HCT116 (cell line): ENCODE data around the gene CADPS2. TPM values are rescaled to one million over a fixed set of nuclear protein-coding genes. Genes with fewer than 3 reads are reported as not detected.

Experiments used
- ATAC-seq: fragments of 200-7000 bp; cut with Tn5 transposase; 2 replicates; pipeline ENCODE4 v1.9.1; 2020; ENCODE audit warnings: mild to moderate bottlenecking, moderate library complexity
- BruUV-seq: library from RNA; stranded (reverse); fragments of 400-500 nt; replicated peaks from 2 replicates; lab custom pipeline; 2021; lab: Mats Ljungman, UMichigan
- CTCF ChIA-PET: fragments of 300-600 bp; sonication (Branson Sonifier 250); formaldehyde crosslinking; loops from one replicate; lab custom pipeline; 2021; ENCODE audit warnings: antibody characterized with exemption; lab: Charles Lee
- POLR2A ChIA-PET: fragments of 300-600, 350-600 bp; sonication (Branson Sonifier 250); formaldehyde crosslinking; loops from one replicate; lab custom pipeline; 2021; ENCODE audit warnings: antibody characterized with exemption; lab: Charles Lee
- RAD21 ChIA-PET, 2 experiments: fragments of 300-600 bp; sonication (Branson Sonifier 250); formaldehyde crosslinking; loops; one replicate each; lab custom pipeline; 2023; ENCODE audit warnings: low total read pairs in 2 of 2; ENCODE audit not compliant: uncharacterized antibody in 2 of 2, unreplicated experiment in 2 of 2, low non-redundant PET in 1 of 2; lab: Charles Lee
- DNase-seq: peaks from one replicate; pipeline ENCODE4 v3.0.0-alpha.2; 2010; ENCODE audit warnings: low read depth, low spot score
- H2AFZ ChIP-seq: fragments of 200-600 bp; shearing (Covaris generic), sonication (generic); 2 replicates; pipeline ENCODE4 v1.6.1; 2017; ENCODE audit warnings: low read depth, mixed run types, mixed read lengths, antibody characterized with exemption, low read length; ENCODE audit not compliant: poor library complexity, severe bottlenecking
- H3K27ac ChIP-seq: 2 replicates; pipeline ENCODE4 v1.5.1; 2012; ENCODE audit warnings: low read depth, low read length
- H3K27me3 ChIP-seq: fragments of 200-600 bp; sonication (generic); 2 replicates; pipeline ENCODE4 v1.6.1; 2016; ENCODE audit warnings: mixed run types, low read length, mixed read lengths; ENCODE audit not compliant: insufficient read depth
- H3K36me3 ChIP-seq, 2 experiments: fragments of 200-500 bp in 1 of 2; fragments of 200-600 bp in 1 of 2; sonication (Bioruptor generic) in 1 of 2; sonication (generic) in 1 of 2; 2 replicates each; pipeline versions ENCODE4 v1.5.1 to v1.6.1; 2014 to 2016; ENCODE audit warnings: low read length in 2 of 2, inconsistent platforms in 1 of 2, mixed read lengths in 1 of 2, mixed run types in 1 of 2; ENCODE audit not compliant: insufficient read depth in 2 of 2, control insufficient read depth in 1 of 2
- H3K4me1 ChIP-seq, 2 experiments: fragments of 200-600 bp in 1 of 2; sonication (generic) in 1 of 2; 2 replicates each; pipeline versions ENCODE4 v1.5.1 to v1.6.1; 2012 to 2017; ENCODE audit warnings: low read length in 2 of 2, inconsistent platforms in 1 of 2, mild to moderate bottlenecking in 1 of 2, mixed read lengths in 1 of 2, mixed run types in 1 of 2, moderate library complexity in 1 of 2; ENCODE audit not compliant: insufficient read depth in 2 of 2, control insufficient read depth in 1 of 2
- H3K4me2 ChIP-seq: fragments of 200-600 bp; sonication (generic); 2 replicates; pipeline ENCODE4 v1.6.1; 2017; ENCODE audit warnings: mixed run types, low read length, mixed read lengths
- H3K4me3 ChIP-seq, 2 experiments: fragments of 200-600 bp in 1 of 2; sonication (generic) in 1 of 2; replicated peaks in 1 of 2; 2 replicates each; pipeline ENCODE4 v1.5.1; 2011 to 2016; ENCODE audit warnings: low read length in 2 of 2, control low read depth in 1 of 2, low read depth in 1 of 2, mild to moderate bottlenecking in 1 of 2, mixed read lengths in 1 of 2, mixed run types in 1 of 2
- H3K79me2 ChIP-seq: fragments of 200-600 bp; sonication (generic); 2 replicates; pipeline ENCODE4 v1.6.1; 2017; ENCODE audit warnings: mild to moderate bottlenecking, mixed run types, low read length, moderate library complexity, mixed read lengths; ENCODE audit not compliant: insufficient read depth
- H3K9ac ChIP-seq: fragments of 200-600 bp; sonication (generic); 2 replicates; pipeline ENCODE4 v1.6.1; 2016; ENCODE audit warnings: low read length, mixed read lengths
- H3K9me2 ChIP-seq: fragments of 200-600 bp; sonication (generic), shearing (Covaris generic); 2 replicates; pipeline ENCODE4 v1.6.1; 2017; ENCODE audit warnings: mixed run types, mild to moderate bottlenecking, moderate library complexity; ENCODE audit not compliant: insufficient read depth
- H3K9me3 ChIP-seq, 2 experiments: fragments of 200-500 bp in 1 of 2; fragments of 200-600 bp in 1 of 2; sonication (Bioruptor generic) in 1 of 2; sonication (generic) in 1 of 2; 2 replicates each; pipeline ENCODE4 v1.6.1; 2014 to 2017; ENCODE audit warnings: low read length in 2 of 2, mixed read lengths in 2 of 2, inconsistent platforms in 1 of 2, low read depth in 1 of 2, mild to moderate bottlenecking in 1 of 2, mixed run types in 1 of 2, moderate library complexity in 1 of 2; ENCODE audit not compliant: control insufficient read depth in 1 of 2, insufficient read depth in 1 of 2
- H4K20me1 ChIP-seq: fragments of 200-600 bp; sonication (generic), shearing (Covaris generic); 2 replicates; pipeline ENCODE4 v1.6.1; 2017; ENCODE audit warnings: mixed run types, mild to moderate bottlenecking, moderate library complexity; ENCODE audit not compliant: insufficient read depth
- ATF3 ChIP-seq: IDR thresholded peaks from 2 replicates; pipeline ENCODE4 v1.6.1; 2012
- CBX3 ChIP-seq: IDR thresholded peaks from 2 replicates; pipeline ENCODE4 v1.6.1; 2012; ENCODE audit warnings: low read depth
- EGR1 ChIP-seq: IDR thresholded peaks from 2 replicates; pipeline ENCODE4 v1.6.1; 2012; ENCODE audit warnings: low read depth
- EZH2phosphoT487 ChIP-seq: fragments of 200-600 bp; IDR thresholded peaks from 2 replicates; pipeline ENCODE4 v1.6.1; 2018; ENCODE audit warnings: antibody characterized with exemption, borderline replicate concordance
- JUND ChIP-seq: IDR thresholded peaks from 2 replicates; pipeline ENCODE4 v1.6.1; 2012
- POLR2A ChIP-seq: IDR thresholded peaks from 2 replicates; pipeline ENCODE4 v1.7.0; 2011; ENCODE audit warnings: borderline replicate concordance; ENCODE audit not compliant: insufficient read depth, insufficient read length; ENCODE audit errors: extremely low read depth
- SIN3A ChIP-seq: IDR thresholded peaks from 2 replicates; pipeline ENCODE4 v1.6.1; 2012; ENCODE audit warnings: low read depth
- SP1 ChIP-seq: IDR thresholded peaks from 2 replicates; pipeline ENCODE4 v1.6.1; 2012; ENCODE audit warnings: low read depth
- SRF ChIP-seq: IDR thresholded peaks from 2 replicates; pipeline ENCODE4 v1.6.1; 2012; ENCODE audit warnings: low read depth
- YY1 ChIP-seq: IDR thresholded peaks from 2 replicates; pipeline ENCODE4 v1.6.1; 2011; ENCODE audit warnings: low read length, low read depth, moderate library complexity, mild to moderate bottlenecking; ENCODE audit not compliant: insufficient replicate concordance; ENCODE audit errors: extremely low read depth
- ZFX ChIP-seq: fragments of 450-650 bp; IDR thresholded peaks from 2 replicates; pipeline ENCODE4 v1.6.1; 2017
- intact Hi-C: fragments of 100-400 bp; cut with micrococcal nuclease; formaldehyde crosslinking; loops from 2 replicates; pipeline ENCODE4 v1.10.0; 2022
- total RNA-seq: library from RNA; stranded (reverse); gene quantifications from one replicate; pipeline ENCODE4 v1.2.1, GENCODE V29; 2021; ENCODE audit not compliant: unreplicated experiment
- TF ChIP-seq, protein P1 (sequence below): IDR thresholded peaks from 2 replicates; pipeline ENCODE4 v1.6.1; 2012; ENCODE audit warnings: low read depth
- TF ChIP-seq, protein P2 (sequence below): IDR thresholded peaks from 2 replicates; pipeline ENCODE4 v1.6.1; 2012
- TF ChIP-seq, protein P3 (sequence below), 3 experiments: fragments of 200-600 bp in 1 of 3; sonication (generic) in 1 of 3; IDR thresholded peaks in 2 of 3; conservative IDR thresholded peaks in 1 of 3; 2 replicates each; pipeline ENCODE4 v1.5.1; 2012 to 2017; ENCODE audit warnings: low read depth in 2 of 3, low read length in 2 of 3, antibody characterized with exemption in 1 of 3, borderline replicate concordance in 1 of 3, control low read depth in 1 of 3, mild to moderate bottlenecking in 1 of 3, mixed read lengths in 1 of 3, mixed run types in 1 of 3, moderate library complexity in 1 of 3; ENCODE audit not compliant: insufficient read depth in 1 of 3
- TF ChIP-seq, protein P4 (sequence below): IDR thresholded peaks from 2 replicates; pipeline ENCODE4 v1.6.1; 2011; ENCODE audit warnings: mild to moderate bottlenecking, low read length, moderate library complexity; ENCODE audit not compliant: insufficient replicate concordance; ENCODE audit errors: extremely low read depth

The CADPS2 gene
- total RNA-seq, 1 experiment from 2014 or later = 7.5 TPM

DNA sequence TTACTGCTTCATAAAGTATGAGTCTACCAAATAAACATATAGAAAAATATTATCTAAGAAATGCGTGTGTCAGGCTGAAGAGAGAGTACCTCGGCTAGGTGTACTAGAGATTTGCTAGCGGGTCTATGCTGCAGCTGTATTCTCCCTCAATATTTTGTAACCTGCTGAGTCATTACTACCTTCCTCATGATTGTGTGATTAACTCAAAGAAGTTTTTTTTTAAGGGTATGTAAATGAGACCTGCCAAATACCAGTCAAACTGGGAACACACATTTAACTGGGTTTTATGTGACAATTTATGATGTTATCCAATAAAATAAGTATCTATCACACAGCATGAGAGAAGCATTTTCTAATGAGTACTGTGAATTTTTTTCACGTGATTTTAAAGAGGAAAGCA lies 367.8 kb downstream of the CADPS2 start (continued):
- TF ChIP-seq, protein P1, sequence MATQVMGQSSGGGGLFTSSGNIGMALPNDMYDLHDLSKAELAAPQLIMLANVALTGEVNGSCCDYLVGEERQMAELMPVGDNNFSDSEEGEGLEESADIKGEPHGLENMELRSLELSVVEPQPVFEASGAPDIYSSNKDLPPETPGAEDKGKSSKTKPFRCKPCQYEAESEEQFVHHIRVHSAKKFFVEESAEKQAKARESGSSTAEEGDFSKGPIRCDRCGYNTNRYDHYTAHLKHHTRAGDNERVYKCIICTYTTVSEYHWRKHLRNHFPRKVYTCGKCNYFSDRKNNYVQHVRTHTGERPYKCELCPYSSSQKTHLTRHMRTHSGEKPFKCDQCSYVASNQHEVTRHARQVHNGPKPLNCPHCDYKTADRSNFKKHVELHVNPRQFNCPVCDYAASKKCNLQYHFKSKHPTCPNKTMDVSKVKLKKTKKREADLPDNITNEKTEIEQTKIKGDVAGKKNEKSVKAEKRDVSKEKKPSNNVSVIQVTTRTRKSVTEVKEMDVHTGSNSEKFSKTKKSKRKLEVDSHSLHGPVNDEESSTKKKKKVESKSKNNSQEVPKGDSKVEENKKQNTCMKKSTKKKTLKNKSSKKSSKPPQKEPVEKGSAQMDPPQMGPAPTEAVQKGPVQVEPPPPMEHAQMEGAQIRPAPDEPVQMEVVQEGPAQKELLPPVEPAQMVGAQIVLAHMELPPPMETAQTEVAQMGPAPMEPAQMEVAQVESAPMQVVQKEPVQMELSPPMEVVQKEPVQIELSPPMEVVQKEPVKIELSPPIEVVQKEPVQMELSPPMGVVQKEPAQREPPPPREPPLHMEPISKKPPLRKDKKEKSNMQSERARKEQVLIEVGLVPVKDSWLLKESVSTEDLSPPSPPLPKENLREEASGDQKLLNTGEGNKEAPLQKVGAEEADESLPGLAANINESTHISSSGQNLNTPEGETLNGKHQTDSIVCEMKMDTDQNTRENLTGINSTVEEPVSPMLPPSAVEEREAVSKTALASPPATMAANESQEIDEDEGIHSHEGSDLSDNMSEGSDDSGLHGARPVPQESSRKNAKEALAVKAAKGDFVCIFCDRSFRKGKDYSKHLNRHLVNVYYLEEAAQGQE = no peak
- TF ChIP-seq, protein P2, sequence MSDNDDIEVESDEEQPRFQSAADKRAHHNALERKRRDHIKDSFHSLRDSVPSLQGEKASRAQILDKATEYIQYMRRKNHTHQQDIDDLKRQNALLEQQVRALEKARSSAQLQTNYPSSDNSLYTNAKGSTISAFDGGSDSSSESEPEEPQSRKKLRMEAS = no peak
- TF ChIP-seq CBX3 (no peak), ATF3 (no peak), SP1 (no peak), SIN3A (no peak), EZH2phosphoT487 (no peak)

GRCh38 chr7:122517576-122517975 lies 368.7 kb downstream of the CADPS2 start:
- Histone ChIP-seq H3K27ac (no peak overlapping the region), H3K9me2 (no peaks in the 10 kb centered on the region), H3K4me3 (no peak overlapping the region), H4K20me1 (no peaks in the 10 kb centered on the region), H3K79me2 (no peaks in the 10 kb centered on the region), H3K4me1 (no peaks in the 10 kb centered on the region), H3K9me3 (no peaks in the 10 kb centered on the region), H2AFZ (no peak overlapping the region), H3K9ac (no peak overlapping the region), H3K27me3 (no peaks in the 10 kb centered on the region), H3K36me3 (no peaks in the 10 kb centered on the region), H3K4me2 (no peak overlapping the region)
- BruUV-seq = no TSS peak
- CTCF ChIA-PET = no interaction called here
- DNase-seq (no peak), ATAC-seq (no peak)
- RAD21 ChIA-PET = no interaction called here
- intact Hi-C loops = no loop called here
- POLR2A ChIA-PET = no interaction called here
- TF ChIP-seq SP1 (no peak), SIN3A (no peak), EZH2phosphoT487 (no peak), POLR2A (no peak), EGR1 (no peak), ZFX (no peak), JUND (no peak), YY1 (no peak), SRF (no peak)
- TF ChIP-seq, protein P3, sequence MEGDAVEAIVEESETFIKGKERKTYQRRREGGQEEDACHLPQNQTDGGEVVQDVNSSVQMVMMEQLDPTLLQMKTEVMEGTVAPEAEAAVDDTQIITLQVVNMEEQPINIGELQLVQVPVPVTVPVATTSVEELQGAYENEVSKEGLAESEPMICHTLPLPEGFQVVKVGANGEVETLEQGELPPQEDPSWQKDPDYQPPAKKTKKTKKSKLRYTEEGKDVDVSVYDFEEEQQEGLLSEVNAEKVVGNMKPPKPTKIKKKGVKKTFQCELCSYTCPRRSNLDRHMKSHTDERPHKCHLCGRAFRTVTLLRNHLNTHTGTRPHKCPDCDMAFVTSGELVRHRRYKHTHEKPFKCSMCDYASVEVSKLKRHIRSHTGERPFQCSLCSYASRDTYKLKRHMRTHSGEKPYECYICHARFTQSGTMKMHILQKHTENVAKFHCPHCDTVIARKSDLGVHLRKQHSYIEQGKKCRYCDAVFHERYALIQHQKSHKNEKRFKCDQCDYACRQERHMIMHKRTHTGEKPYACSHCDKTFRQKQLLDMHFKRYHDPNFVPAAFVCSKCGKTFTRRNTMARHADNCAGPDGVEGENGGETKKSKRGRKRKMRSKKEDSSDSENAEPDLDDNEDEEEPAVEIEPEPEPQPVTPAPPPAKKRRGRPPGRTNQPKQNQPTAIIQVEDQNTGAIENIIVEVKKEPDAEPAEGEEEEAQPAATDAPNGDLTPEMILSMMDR (IDR thresholded peaks at IDR 0.05 in 2 of 3, conservative IDR thresholded peaks at IDR 0.05 in 1 of 3; ENCODE audit: borderline replicate concordance in 1 of 3, insufficient read depth in 1 of 3, low read depth in 2 of 3, low read length in 2 of 3) = no peak
- TF ChIP-seq, protein P4, sequence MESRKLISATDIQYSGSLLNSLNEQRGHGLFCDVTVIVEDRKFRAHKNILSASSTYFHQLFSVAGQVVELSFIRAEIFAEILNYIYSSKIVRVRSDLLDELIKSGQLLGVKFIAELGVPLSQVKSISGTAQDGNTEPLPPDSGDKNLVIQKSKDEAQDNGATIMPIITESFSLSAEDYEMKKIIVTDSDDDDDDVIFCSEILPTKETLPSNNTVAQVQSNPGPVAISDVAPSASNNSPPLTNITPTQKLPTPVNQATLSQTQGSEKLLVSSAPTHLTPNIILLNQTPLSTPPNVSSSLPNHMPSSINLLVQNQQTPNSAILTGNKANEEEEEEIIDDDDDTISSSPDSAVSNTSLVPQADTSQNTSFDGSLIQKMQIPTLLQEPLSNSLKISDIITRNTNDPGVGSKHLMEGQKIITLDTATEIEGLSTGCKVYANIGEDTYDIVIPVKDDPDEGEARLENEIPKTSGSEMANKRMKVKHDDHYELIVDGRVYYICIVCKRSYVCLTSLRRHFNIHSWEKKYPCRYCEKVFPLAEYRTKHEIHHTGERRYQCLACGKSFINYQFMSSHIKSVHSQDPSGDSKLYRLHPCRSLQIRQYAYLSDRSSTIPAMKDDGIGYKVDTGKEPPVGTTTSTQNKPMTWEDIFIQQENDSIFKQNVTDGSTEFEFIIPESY = no peak
